ENCODE results near the gene SUPT4H1. TPM values are rescaled to one million over a fixed set of nuclear protein-coding genes. Genes with fewer than 3 reads are reported as not detected.
A peak's percentile ranks its signal among the peaks of the same experiment; 100 is the strongest.

SUPT4H1 gene
- total RNA-seq, 2 experiments from 2014 or later: 113 to 114 TPM

DNA sequence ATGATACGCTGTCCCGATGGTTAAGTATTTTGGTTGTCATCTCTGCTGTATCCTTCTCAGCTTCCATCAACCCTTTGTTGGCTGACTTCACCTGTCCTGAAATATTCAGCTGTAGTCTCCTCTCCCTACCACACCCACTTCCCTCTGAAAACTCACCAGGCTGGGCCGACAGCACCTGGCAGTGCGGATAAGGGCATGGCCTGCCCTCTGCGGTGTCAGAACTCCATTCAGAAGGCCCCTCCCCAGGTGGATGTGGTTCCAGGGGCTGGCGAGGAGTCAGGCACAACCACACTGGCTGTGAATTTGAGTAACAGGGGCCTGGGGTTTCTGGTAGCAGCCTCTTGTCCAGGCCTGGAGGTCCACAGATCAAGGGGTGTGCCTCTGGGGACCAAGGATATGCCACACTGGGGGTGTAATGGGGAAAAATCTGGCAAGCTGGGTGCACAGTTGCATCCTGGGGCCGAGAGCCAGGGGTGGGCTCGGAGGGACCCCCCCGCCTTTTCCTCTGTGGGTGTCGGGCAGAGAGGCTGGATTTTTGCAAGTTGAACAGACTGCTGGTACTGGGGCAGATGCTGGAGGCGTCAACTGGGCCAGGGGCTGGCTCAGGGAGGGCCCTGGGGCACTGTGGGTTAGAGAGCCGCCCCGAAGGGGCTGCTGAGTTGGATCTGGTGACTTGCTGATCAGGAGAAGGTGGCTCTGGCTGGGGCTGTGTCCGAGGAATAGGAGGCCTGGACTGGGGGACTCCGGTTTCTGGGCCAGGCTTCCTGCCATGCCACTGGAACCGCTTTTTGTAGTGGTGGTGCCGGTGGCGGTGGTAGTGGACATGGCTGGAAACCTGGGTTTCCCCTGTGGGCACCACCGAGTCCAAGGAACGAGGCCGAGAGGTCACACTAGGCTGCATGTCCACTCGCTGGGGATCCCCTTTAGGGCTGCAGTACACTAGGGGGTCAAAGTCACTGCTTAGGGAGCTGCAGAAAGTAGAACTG lies 5.6 kb upstream of the SUPT4H1 start:
- Mint-ChIP-seq H3K4me3 (no peak overlapping the region), H3K4me1 (ENCODE audit: low read depth) (peaks cover 11% of the 10 kb centered on the region), H3K9me3 (no peaks in the 10 kb centered on the region), H3K36me3 (peaks cover 9% of the 10 kb centered on the region), H3K27me3 (no peaks in the 10 kb centered on the region), H3K27ac (no peak overlapping the region)
- CTCF ChIA-PET: interaction anchor here (1.5 to 6.4 kb wide), 2 partner anchors 40 kb away, joined by 8 to 90 read pairs; no protein-coding TSS in a partner anchor
- no peak for DNase-seq
- POLR2A ChIA-PET: interaction anchor here (9.0 kb wide), 1 partner anchor 18 kb away, joined by 276 read pairs; no protein-coding TSS in a partner anchor
- intact Hi-C loops (cut with micrococcal nuclease): no loop called here

- ChIA-PET CTCF (interaction anchor here (0.7 to 6.4 kb wide), 2 partner anchors 39 to 52 kb away, joined by 4 to 90 read pairs; no protein-coding TSS in a partner anchor), POLR2A (interaction anchor here (1.0 to 9.0 kb wide), 5 partner anchors 9 to 61 kb away, joined by 3 to 276 read pairs (median 8); partner anchors contain the start of gene RNF43)
- H3K4me3 Mint-ChIP-seq: no peak overlapping the region
- no peaks in the 10 kb centered on the region for H3K27me3 Mint-ChIP-seq
- no peak for DNase-seq
- H3K9me3 Mint-ChIP-seq: no peaks in the 10 kb centered on the region
- H3K36me3 Mint-ChIP-seq: peaks cover 20% of the 10 kb centered on the region
- H3K27ac Mint-ChIP-seq: no peak overlapping the region
- intact Hi-C loops (cut with micrococcal nuclease): no loop called here
- peaks cover 17% of the 10 kb centered on the region for H3K4me1 Mint-ChIP-seq (ENCODE audit: low read depth)
Observed at GRCh38 chr17:58356231-58356630, 4.2 kb upstream of the SUPT4H1 start.

DNA sequence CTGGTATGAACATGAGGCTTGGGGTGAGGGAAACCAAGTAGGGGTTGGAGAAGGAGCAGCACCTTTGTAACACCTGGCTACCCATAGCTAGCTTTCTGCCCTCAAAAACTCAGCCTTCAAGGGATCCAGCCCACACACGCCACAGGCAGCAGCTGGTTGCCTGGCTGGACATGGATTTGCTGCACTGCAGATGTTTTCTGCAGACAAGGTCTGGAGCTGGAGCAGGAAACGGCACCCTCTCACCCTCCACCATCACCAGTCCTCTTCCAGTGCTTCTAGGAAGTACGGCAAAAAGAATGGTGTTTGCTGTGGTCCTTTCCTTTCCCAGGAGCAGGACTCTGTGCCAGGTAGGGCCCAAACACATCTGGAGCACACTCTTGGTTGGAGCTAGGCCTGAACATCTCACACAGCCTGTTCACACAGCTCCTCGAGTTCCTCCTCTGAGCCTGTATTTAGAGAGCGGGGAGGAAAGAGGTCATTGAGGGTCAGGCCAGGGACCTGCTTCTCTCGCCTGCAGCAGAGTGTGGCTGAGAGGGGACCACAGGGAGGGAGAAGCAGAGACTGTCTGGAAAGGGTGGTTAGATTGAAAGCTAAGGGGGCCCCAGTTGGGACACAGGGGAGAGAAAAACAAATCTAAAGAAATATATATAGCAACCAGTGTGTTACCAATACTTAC lies 2.7 kb upstream of the SUPT4H1 start:
- intact Hi-C loops (cut with micrococcal nuclease): loop anchor here (5.0 kb wide), 1 partner anchor 272 kb away; the partner anchor contains the start of gene DYNLL2
- no peak overlapping the region for H3K4me3 Mint-ChIP-seq
- no peak for DNase-seq
- H3K36me3 Mint-ChIP-seq: peaks cover 28% of the 10 kb centered on the region
- CTCF ChIA-PET: interaction anchor here (0.9 to 6.4 kb wide), 7 partner anchors 10 to 63 kb away, joined by 3 to 90 read pairs (median 4); partner anchors contain the start of gene RNF43
- POLR2A ChIA-PET: interaction anchor here (1.0 to 9.0 kb wide), 9 partner anchors 9 to 63 kb away, joined by 3 to 276 read pairs (median 8); partner anchors contain the start of gene RNF43
- no peaks in the 10 kb centered on the region for H3K27me3 Mint-ChIP-seq
- H3K9me3 Mint-ChIP-seq: no peaks in the 10 kb centered on the region
- H3K4me1 Mint-ChIP-seq (ENCODE audit: low read depth): peaks cover 25% of the 10 kb centered on the region
- no peak overlapping the region for H3K27ac Mint-ChIP-seq

DNA sequence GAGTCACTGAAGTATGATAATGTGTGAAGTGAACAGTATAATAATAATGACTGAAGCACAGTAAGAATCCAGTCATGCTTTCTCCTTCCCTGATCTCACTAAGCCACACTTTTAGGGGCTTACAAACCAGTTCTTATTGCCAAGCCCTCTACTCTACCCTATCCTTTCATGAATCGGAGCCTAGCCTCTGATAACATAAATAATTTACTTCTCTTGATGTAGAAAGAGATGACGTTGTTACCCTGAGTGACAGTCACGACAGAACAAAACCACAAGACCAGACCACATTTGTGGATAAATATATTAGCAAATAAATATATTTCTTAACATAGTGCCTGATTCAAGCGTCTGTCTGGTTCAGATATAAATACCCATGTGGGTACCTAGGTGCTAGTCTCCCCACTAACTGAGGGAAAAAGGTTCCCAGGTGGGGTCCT lies 1.4 kb upstream of the SUPT4H1 start:
- Mint-ChIP-seq H3K4me3 (peak overlapping the region; percentile 100), H3K9me3 (no peaks in the 10 kb centered on the region), H3K36me3 (peaks cover 41% of the 10 kb centered on the region), H3K4me1 (ENCODE audit: low read depth) (peaks cover 38% of the 10 kb centered on the region), H3K27ac (peak overlapping the region; percentile 94), H3K27me3 (no peaks in the 10 kb centered on the region)
- ChIA-PET CTCF (interaction anchor here (1.0 to 6.4 kb wide), 10 partner anchors 10 to 67 kb away, joined by 4 to 90 read pairs (median 11); partner anchors contain the start of gene RNF43), POLR2A (interaction anchor here (1.7 to 9.0 kb wide), 9 partner anchors 10 to 278 kb away, joined by 5 to 276 read pairs (median 22); partner anchors contain the start of genes RNF43 and TSPOAP1)
- intact Hi-C loops (cut with micrococcal nuclease): loop anchor here (2.0 to 5.0 kb wide), 3 partner anchors 165 to 503 kb away; partner anchors contain the start of genes DYNLL2 and MRPS23
- DNase-seq: no peak

DNA sequence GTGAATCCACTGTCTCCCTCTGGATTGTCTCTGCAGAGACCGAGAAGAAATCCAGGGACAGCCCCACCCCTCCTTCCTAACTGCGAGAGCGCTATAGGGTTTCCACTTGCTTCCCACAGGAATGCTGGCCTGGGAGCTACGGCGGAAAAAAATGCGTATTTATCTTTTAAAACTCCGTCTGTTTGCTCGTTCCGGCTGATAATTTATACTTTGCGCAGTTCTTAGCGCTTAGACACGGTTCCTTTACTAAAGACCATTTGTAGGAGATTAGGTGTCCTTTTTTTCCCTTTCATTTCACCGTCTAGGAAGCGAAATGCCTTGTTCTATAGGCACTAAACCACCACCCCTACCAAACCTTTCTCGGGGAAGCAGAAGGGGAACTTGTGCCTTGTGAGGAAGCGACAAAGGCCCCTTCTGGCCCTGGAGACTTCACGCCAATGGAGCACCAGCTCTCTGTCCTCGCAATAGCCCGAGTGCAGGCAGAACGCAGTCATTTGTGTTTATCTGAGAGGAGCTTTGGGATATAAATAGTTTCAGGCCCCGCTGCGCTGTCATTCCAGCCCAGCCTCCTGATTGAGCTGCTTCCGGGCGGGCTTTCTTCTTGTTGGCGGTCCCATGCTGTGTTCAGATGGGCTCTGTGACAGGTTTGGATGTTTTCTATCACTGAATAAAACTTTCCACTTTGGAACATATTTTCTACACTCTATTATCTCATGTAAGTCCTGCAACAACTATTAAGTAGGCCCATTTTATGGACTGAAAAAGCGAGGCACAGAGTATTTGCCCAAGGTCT lies 791 bp upstream of the SUPT4H1 start:
- Mint-ChIP-seq H3K4me1 (ENCODE audit: low read depth) (peaks cover 44% of the 10 kb centered on the region), H3K4me3 (peak overlapping the region; percentile 100), H3K27ac (peak overlapping the region; percentile 94), H3K9me3 (no peaks in the 10 kb centered on the region), H3K36me3 (peaks cover 47% of the 10 kb centered on the region), H3K27me3 (no peaks in the 10 kb centered on the region)
- intact Hi-C loops (cut with micrococcal nuclease): loop anchor here (1.0 to 5.0 kb wide), 8 partner anchors 8 to 502 kb away; partner anchors contain the start of genes DYNLL2 and MRPS23
- peak; percentile 63 for DNase-seq
- POLR2A ChIA-PET: interaction anchor here (0.6 to 9.0 kb wide), 11 partner anchors 13 to 279 kb away, joined by 3 to 276 read pairs (median 22); partner anchors contain the start of genes RNF43 and TSPOAP1
- CTCF ChIA-PET: interaction anchor here (0.9 to 6.4 kb wide), 13 partner anchors 9 to 67 kb away, joined by 3 to 90 read pairs (median 7); partner anchors contain the start of gene RNF43

- Mint-ChIP-seq H3K36me3 (peaks cover 62% of the 10 kb centered on the region), H3K4me3 (peak overlapping the region; percentile 100), H3K27me3 (no peaks in the 10 kb centered on the region), H3K27ac (peak overlapping the region; percentile 99), H3K9me3 (no peaks in the 10 kb centered on the region), H3K4me1 (ENCODE audit: low read depth) (peaks cover 60% of the 10 kb centered on the region)
- ChIA-PET CTCF (interaction anchor here (0.9 to 6.4 kb wide), 12 partner anchors 12 to 101 kb away, joined by 3 to 90 read pairs (median 6); partner anchors contain the start of gene RNF43), POLR2A (interaction anchor here (0.7 to 9.0 kb wide), 12 partner anchors 11 to 280 kb away, joined by 3 to 276 read pairs (median 18); partner anchors contain the start of genes RNF43 and TSPOAP1)
- DNase-seq: peak; percentile 43
- intact Hi-C loops (cut with micrococcal nuclease): loop anchor here (1.0 to 5.0 kb wide), 2 partner anchors 66 to 269 kb away; partner anchors contain the start of genes DYNLL2 and RNF43
Observed at GRCh38 chr17:58351182-58351581, 819 bp downstream of the SUPT4H1 start.

DNA sequence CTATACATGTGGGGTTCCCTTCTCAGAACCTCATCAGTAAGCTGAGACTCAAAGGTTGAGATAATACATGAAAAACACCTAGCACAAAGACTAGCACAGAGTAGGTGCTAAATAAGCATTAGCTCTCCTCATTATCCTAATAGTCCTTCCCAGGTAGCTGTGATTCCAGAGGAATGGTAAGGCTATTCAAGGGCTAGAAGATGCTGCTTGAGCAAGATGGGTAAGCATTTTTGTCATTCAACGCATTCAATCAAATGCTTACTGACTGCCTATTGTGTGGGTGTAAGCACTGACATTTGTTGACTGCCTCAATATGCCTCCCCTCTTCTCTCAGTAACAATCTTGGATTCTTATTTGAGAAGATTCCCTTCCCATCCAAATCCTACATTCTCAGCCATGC lies 4.0 kb downstream of the SUPT4H1 start:
- ChIA-PET POLR2A (interaction anchor here (1.4 to 18.3 kb wide), 2 partner anchors 18 to 31 kb away, joined by 3 to 1114 read pairs; partner anchors contain the start of gene TSPOAP1), CTCF (interaction anchor here (2.6 to 5.0 kb wide), 3 partner anchors 11 to 31 kb away, joined by 7 to 51 read pairs (median 25); partner anchors contain the start of gene TSPOAP1)
- DNase-seq: no peak
- intact Hi-C loops (cut with micrococcal nuclease): no loop called here
- peaks cover 74% of the 10 kb centered on the region for H3K4me1 Mint-ChIP-seq (ENCODE audit: low read depth)
- H3K27ac Mint-ChIP-seq: peak overlapping the region; percentile 98
- peak overlapping the region; percentile 33 for H3K4me3 Mint-ChIP-seq
- peaks cover 83% of the 10 kb centered on the region for H3K36me3 Mint-ChIP-seq
- no peaks in the 10 kb centered on the region for H3K27me3 Mint-ChIP-seq
- no peaks in the 10 kb centered on the region for H3K9me3 Mint-ChIP-seq

DNA sequence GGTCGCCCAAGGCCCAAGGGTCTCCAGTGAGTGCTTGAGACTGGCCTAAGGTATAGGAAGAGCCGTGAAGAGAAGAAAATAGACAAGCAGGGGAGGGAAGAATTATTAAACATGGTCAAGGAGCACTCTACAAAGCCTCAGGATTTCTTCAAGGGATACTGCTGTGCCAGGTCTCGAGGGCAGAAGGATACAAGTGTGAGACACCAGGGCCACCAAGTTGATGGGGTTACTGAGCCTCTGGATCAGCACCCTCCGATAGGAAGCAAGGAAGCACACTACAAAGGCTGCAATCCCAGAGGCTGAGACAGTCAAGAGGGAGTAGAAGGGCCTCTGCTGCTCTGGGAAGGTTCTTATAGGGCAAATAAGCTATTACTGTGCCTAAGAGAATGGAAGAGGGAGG lies 6.5 kb downstream of the SUPT4H1 start:
- no peaks in the 10 kb centered on the region for H3K27me3 Mint-ChIP-seq
- POLR2A ChIA-PET: interaction anchor here (1.6 to 18.3 kb wide), 8 partner anchors 8 to 338 kb away, joined by 5 to 1114 read pairs (median 14); partner anchors contain the start of genes HSF5, RNF43, SRSF1 and SUPT4H1
- DNase-seq: no peak
- peak overlapping the region; percentile 98 for H3K27ac Mint-ChIP-seq
- H3K4me1 Mint-ChIP-seq (ENCODE audit: low read depth): peaks cover 62% of the 10 kb centered on the region
- H3K9me3 Mint-ChIP-seq: no peaks in the 10 kb centered on the region
- H3K36me3 Mint-ChIP-seq: peaks cover 87% of the 10 kb centered on the region
- CTCF ChIA-PET: interaction anchor here (0.6 to 5.0 kb wide), 18 partner anchors 9 to 147 kb away, joined by 3 to 113 read pairs (median 9); partner anchors contain the start of genes HSF5, RNF43 and TSPOAP1
- intact Hi-C loops (cut with micrococcal nuclease): loop anchor here (2.0 kb wide), 1 partner anchor 339 kb away; the partner anchor contains the start of gene SRSF1
- peak overlapping the region; percentile 92 for H3K4me3 Mint-ChIP-seq

GRCh38 chr17:58344791-58345157 lies 7.2 kb downstream of the SUPT4H1 start:
- CTCF ChIA-PET: interaction anchor here (0.6 to 5.0 kb wide), 21 partner anchors 8 to 146 kb away, joined by 3 to 113 read pairs (median 6); partner anchors contain the start of genes HSF5, RNF43, SUPT4H1 and TSPOAP1

More at GRCh38 chr17:58344791-58345157, 7.2 kb downstream of the SUPT4H1 start:
- Mint-ChIP-seq H3K27ac (peak overlapping the region; percentile 98), H3K4me1 (ENCODE audit: low read depth) (peaks cover 62% of the 10 kb centered on the region), H3K27me3 (no peaks in the 10 kb centered on the region), H3K4me3 (peak overlapping the region; percentile 92), H3K9me3 (no peaks in the 10 kb centered on the region), H3K36me3 (peaks cover 94% of the 10 kb centered on the region)
- DNase-seq: peak; percentile 79
- POLR2A ChIA-PET: interaction anchor here (0.8 to 18.3 kb wide), 17 partner anchors 8 to 1493 kb away, joined by 3 to 1114 read pairs (median 5); partner anchors contain the start of genes HSF5, RNF43, SRSF1 and SUPT4H1
- intact Hi-C loops (cut with micrococcal nuclease): loop anchor here (1.0 to 5.0 kb wide), 7 partner anchors 8 to 813 kb away; partner anchors contain the start of genes PRR11, RNF43, SKA2 and SRSF1
